ENCODE data around the gene AKT3.
A peak's percentile ranks its signal among the peaks of the same experiment; 100 is the strongest.

AKT3 gene

DNA sequence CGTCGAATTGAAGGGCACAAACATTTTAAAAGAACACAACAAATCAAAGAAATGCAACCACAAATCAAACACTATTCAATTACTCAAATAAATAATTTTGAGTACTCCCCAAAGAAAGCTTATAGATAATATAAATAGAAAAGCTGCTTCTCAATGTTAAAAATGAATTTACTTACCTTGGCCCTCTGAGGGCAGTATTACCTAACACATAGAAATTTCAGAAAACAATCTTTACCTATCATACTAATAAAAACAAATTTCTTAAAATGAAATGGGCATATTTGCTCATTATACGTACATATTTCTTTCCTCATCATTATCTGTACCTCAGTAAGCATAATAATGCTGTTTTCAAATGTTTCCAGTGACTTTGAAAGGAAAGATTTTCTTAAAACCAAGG is 141.8 kb downstream of the AKT3 start:
- Mint-ChIP-seq H3K4me3 (no peak overlapping the region), H3K9me3 (no peaks in the 10 kb centered on the region), H3K27me3 (ENCODE audit: low read depth, poor library complexity) (peaks cover 3% of the 10 kb centered on the region), H3K36me3 (ENCODE audit: low read depth) (no peaks in the 10 kb centered on the region), H3K27ac (no peak overlapping the region), H3K4me1 (peaks cover 4% of the 10 kb centered on the region)
- no peak for DNase-seq
- TF ChIP-seq, protein P1, sequence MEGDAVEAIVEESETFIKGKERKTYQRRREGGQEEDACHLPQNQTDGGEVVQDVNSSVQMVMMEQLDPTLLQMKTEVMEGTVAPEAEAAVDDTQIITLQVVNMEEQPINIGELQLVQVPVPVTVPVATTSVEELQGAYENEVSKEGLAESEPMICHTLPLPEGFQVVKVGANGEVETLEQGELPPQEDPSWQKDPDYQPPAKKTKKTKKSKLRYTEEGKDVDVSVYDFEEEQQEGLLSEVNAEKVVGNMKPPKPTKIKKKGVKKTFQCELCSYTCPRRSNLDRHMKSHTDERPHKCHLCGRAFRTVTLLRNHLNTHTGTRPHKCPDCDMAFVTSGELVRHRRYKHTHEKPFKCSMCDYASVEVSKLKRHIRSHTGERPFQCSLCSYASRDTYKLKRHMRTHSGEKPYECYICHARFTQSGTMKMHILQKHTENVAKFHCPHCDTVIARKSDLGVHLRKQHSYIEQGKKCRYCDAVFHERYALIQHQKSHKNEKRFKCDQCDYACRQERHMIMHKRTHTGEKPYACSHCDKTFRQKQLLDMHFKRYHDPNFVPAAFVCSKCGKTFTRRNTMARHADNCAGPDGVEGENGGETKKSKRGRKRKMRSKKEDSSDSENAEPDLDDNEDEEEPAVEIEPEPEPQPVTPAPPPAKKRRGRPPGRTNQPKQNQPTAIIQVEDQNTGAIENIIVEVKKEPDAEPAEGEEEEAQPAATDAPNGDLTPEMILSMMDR (IDR thresholded peaks at IDR 0.05): no peak

DNA sequence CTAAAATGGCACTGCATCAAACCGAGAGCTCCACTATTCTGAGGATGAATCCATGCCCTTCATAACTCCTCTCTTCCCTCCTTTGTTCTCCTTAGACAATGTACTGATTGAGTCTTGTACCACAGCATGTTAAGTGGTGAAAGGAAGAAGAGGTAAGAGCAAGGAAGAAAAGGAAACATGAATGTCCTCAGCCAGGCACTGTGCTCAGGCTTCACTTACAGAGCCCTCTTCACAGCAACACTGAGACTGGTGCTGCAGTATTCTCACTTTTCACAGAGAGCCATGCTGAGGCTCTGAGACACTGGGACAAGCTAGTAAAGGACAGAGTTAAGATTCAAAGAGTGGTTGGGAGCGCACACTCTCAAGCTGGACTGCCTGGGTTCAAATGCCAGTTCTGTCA is 143.5 kb downstream of the AKT3 start:
- Mint-ChIP-seq H3K27me3 (ENCODE audit: low read depth, poor library complexity) (peaks cover 3% of the 10 kb centered on the region), H3K27ac (peak overlapping the region; percentile 42), H3K4me3 (no peak overlapping the region), H3K36me3 (ENCODE audit: low read depth) (no peaks in the 10 kb centered on the region), H3K9me3 (no peaks in the 10 kb centered on the region), H3K4me1 (no peaks in the 10 kb centered on the region)
- DNase-seq: no peak
- TF ChIP-seq, protein P1 (IDR thresholded peaks at IDR 0.05): no peak

DNA sequence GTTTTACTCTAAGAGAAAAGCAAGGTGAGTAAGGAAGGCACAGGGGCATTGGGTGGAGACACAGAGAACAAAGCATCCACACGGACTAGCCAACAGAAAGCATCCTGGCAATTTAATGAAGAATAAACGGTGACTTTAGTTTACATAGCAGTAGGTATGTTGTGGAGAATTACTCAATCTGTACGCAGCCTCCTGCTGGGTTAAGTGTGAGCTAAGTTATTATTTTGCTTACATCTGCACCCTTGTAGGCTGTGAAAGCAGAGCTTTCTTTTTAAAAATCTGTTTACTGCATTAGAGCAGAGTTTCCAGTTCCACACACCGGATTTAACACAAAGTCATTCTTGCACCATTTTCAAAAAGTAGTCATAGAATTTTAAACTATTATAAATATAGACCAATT is 144.5 kb downstream of the AKT3 start:
- no peaks in the 10 kb centered on the region for H3K4me1 Mint-ChIP-seq
- H3K9me3 Mint-ChIP-seq: no peaks in the 10 kb centered on the region
- peaks cover 3% of the 10 kb centered on the region for H3K27me3 Mint-ChIP-seq (ENCODE audit: low read depth, poor library complexity)
- peak overlapping the region; percentile 66 for H3K27ac Mint-ChIP-seq
- TF ChIP-seq, protein P1 (IDR thresholded peaks at IDR 0.05): no peak
- DNase-seq: no peak
- no peaks in the 10 kb centered on the region for H3K36me3 Mint-ChIP-seq (ENCODE audit: low read depth)
- no peak overlapping the region for H3K4me3 Mint-ChIP-seq

DNA sequence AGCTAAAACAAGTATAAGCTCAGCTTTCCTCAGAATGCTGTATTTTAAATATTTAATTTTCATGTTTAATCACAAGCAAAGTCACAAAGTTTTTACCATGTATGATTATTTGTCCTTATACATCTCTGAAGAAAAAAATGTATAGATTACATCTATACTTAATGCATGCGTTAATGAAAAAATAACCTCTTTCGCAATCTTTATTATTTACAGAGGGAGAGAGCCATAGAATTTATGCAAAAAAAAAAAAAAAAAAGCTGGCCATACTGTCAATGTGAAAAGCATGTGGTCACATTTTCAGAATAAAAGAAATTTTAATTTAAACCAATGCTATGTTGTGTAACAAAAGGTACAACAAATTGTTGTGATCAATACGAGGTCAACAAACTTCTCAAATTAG is 148.2 kb downstream of the AKT3 start:
- TF ChIP-seq, protein P1 (IDR thresholded peaks at IDR 0.05): no peak
- Mint-ChIP-seq H3K27me3 (ENCODE audit: low read depth, poor library complexity) (peaks cover 3% of the 10 kb centered on the region), H3K4me3 (no peak overlapping the region), H3K4me1 (no peaks in the 10 kb centered on the region), H3K36me3 (ENCODE audit: low read depth) (no peaks in the 10 kb centered on the region), H3K9me3 (no peaks in the 10 kb centered on the region), H3K27ac (no peak overlapping the region)
- no peak for DNase-seq

DNA sequence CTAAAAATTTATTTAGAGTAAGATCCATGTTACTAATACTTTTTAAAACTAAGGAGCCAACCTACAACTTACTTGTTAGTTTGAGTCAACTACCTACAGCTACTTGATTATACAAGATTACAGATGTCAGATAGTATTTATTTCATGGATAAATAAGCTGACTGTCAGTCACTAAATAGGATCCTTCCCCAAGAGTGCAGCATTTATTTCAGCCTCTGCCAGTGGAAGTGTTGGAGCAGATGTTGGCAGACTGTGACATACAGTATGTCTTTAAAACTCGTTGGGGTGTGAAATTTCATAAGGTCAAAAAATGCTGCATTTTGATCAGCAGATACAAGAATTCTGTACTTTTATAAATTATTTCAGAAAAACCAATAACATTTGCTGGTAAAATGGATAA is 156.2 kb downstream of the AKT3 start:
- Mint-ChIP-seq H3K4me1 (peaks cover 5% of the 10 kb centered on the region), H3K4me3 (no peak overlapping the region), H3K36me3 (ENCODE audit: low read depth) (peaks cover 11% of the 10 kb centered on the region), H3K9me3 (no peaks in the 10 kb centered on the region), H3K27ac (no peak overlapping the region), H3K27me3 (ENCODE audit: low read depth, poor library complexity) (no peaks in the 10 kb centered on the region)
- DNase-seq: no peak
- TF ChIP-seq, protein P1 (IDR thresholded peaks at IDR 0.05): no peak

DNA sequence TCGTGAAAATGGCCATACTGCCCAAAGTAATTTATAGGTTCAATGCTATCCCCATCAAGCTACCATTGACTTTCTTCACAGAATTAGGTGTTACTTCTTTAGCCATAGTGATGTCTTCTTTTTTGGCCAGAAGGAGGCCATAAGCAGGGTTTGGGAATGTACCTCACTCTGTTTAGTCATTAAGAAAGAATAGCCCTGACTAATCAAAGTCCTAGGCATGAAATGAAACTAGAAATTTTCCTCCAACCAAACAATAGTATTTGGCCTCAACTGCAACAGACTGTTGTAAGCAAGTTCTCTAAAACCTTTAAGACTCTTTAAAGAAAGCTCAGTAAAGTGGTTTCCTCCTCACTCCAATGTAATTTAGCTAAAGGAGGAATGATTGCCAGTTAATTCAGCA is 163.9 kb downstream of the AKT3 start:
- Mint-ChIP-seq H3K9me3 (no peaks in the 10 kb centered on the region), H3K4me3 (no peak overlapping the region), H3K36me3 (ENCODE audit: low read depth) (peaks cover 30% of the 10 kb centered on the region), H3K4me1 (no peaks in the 10 kb centered on the region), H3K27me3 (ENCODE audit: low read depth, poor library complexity) (no peaks in the 10 kb centered on the region), H3K27ac (no peak overlapping the region)
- DNase-seq: no peak
- TF ChIP-seq, protein P1 (IDR thresholded peaks at IDR 0.05): no peak
